Right kidney (tissue), 9 donors: Measurements from ENCODE around the gene SUPT7L.
A peak's percentile ranks its signal among the peaks of the same experiment; 100 is the strongest.

Experiments used
- DNase-seq: peaks from one replicate; pipeline ENCODE4 v3.0.0-alpha.2; 2016
- long read RNA-seq, 8 donors: transcript quantifications; one replicate each; lab custom pipeline, GENCODE V29; 2026

SUPT7L gene
- long read RNA-seq, donor 1, full-length matches to known transcripts = 13 of 50 reads
- long read RNA-seq, donor 1, partial matches to known transcripts = 32 of 50 reads
- long read RNA-seq, donor 1, other reads (novel, unspliced or antisense) = 5 of 50 reads
- long read RNA-seq, donor 2, full-length matches to known transcripts = 8 of 8 reads
- long read RNA-seq, donor 2, partial matches to known transcripts = 0 of 8 reads
- long read RNA-seq, donor 2, other reads (novel, unspliced or antisense) = 0 of 8 reads
- long read RNA-seq, donor 3, full-length matches to known transcripts = 5 of 5 reads
- long read RNA-seq, donor 3, partial matches to known transcripts = 0 of 5 reads
- long read RNA-seq, donor 3, other reads (novel, unspliced or antisense) = 0 of 5 reads
- long read RNA-seq, donor 4, full-length matches to known transcripts = 9 of 72 reads
- long read RNA-seq, donor 4, partial matches to known transcripts = 53 of 72 reads
- long read RNA-seq, donor 4, other reads (novel, unspliced or antisense) = 10 of 72 reads
- long read RNA-seq, donor 5, full-length matches to known transcripts = 8 of 17 reads
- long read RNA-seq, donor 5, partial matches to known transcripts = 9 of 17 reads
- long read RNA-seq, donor 5, other reads (novel, unspliced or antisense) = 0 of 17 reads
- long read RNA-seq, donor 6, full-length matches to known transcripts = 5 of 76 reads
- long read RNA-seq, donor 6, partial matches to known transcripts = 65 of 76 reads
- long read RNA-seq, donor 6, other reads (novel, unspliced or antisense) = 6 of 76 reads
- long read RNA-seq, donor 7, full-length matches to known transcripts = 10 of 123 reads
- long read RNA-seq, donor 7, partial matches to known transcripts = 83 of 123 reads
- long read RNA-seq, donor 7, other reads (novel, unspliced or antisense) = 30 of 123 reads
- long read RNA-seq, donor 8, full-length matches to known transcripts = 7 of 18 reads
- long read RNA-seq, donor 8, partial matches to known transcripts = 11 of 18 reads
- long read RNA-seq, donor 8, other reads (novel, unspliced or antisense) = 0 of 18 reads

GRCh38 chr2:27663285-27664153 is at the start of gene SUPT7L, which contains the start of gene SLC4A1AP:
SUPT7L (minus strand) TSS chr2:27663614; CDS start chr2:27662192, 1,422 bp downstream.
SLC4A1AP (plus strand) TSS chr2:27663889; CDS start chr2:27663915, 26 bp downstream.
- DNase-seq = peak; percentile 96

- DNase-seq = no peak
These were observed 49.8 kb upstream of the SUPT7L start for GRCh38 chr2:27713201-27713600.

- DNase-seq = no peak
These were observed 49.1 kb upstream of the SUPT7L start for GRCh38 chr2:27712522-27712921.

- DNase-seq = no peak
These were observed 48.4 kb upstream of the SUPT7L start for GRCh38 chr2:27711804-27712203.

- DNase-seq = no peak
These were observed 47.4 kb upstream of the SUPT7L start for GRCh38 chr2:27710640-27711430.

- DNase-seq = no peak
These were observed 46.7 kb upstream of the SUPT7L start for GRCh38 chr2:27709960-27710575.

- no peak for DNase-seq
These were observed 45.9 kb upstream of the SUPT7L start for GRCh38 chr2:27709326-27709725.

GRCh38 chr2:27708666-27709065 is 45.3 kb upstream of the SUPT7L start:
- DNase-seq = no peak

- DNase-seq = no peak
These were observed 44.8 kb upstream of the SUPT7L start for GRCh38 chr2:27708257-27708654.

GRCh38 chr2:27707462-27708256 is 44.2 kb upstream of the SUPT7L start:
- DNase-seq = no peak

- no peak for DNase-seq
These were observed 42.6 kb upstream of the SUPT7L start for GRCh38 chr2:27705851-27706622.

GRCh38 chr2:27704342-27704876 is 41.0 kb upstream of the SUPT7L start:
- DNase-seq = no peak

- peak; percentile 69 for DNase-seq
These were observed 40.4 kb upstream of the SUPT7L start for GRCh38 chr2:27703638-27704341.

GRCh38 chr2:27702302-27702701 is 38.9 kb upstream of the SUPT7L start:
- DNase-seq = no peak

- DNase-seq = no peak
These were observed 38.3 kb upstream of the SUPT7L start for GRCh38 chr2:27701676-27702075.

GRCh38 chr2:27697660-27698059 is 34.2 kb upstream of the SUPT7L start:
- no peak for DNase-seq

GRCh38 chr2:27690052-27690451 is 26.6 kb upstream of the SUPT7L start:
- no peak for DNase-seq

- DNase-seq = no peak
These were observed 26.0 kb upstream of the SUPT7L start for GRCh38 chr2:27689424-27689823.
